HepG2 (cell line): ENCODE measurements around the gene MTA2. TPM values are rescaled to one million over a fixed set of nuclear protein-coding genes. Genes with fewer than 3 reads are reported as not detected.

Experiments
- AHDC1 ChIP-seq: sonication (generic); formaldehyde crosslinking; IDR thresholded peaks from 2 replicates; pipeline ENCODE4 v1.5.1; 2020; ENCODE audit warnings: mild to moderate bottlenecking, missing genetic modification reagents, borderline replicate concordance
- KLF11 ChIP-seq: IDR thresholded peaks from 2 replicates; pipeline ENCODE4 v1.6.1; 2016; ENCODE audit warnings: missing compliant biosample characterization
- KMT2B ChIP-seq: IDR thresholded peaks from 2 replicates; pipeline ENCODE4 v1.6.1; 2016; ENCODE audit warnings: missing genetic modification reagents, missing compliant biosample characterization
- MATR3 ChIP-seq: sonication (generic); formaldehyde crosslinking; IDR thresholded peaks from 2 replicates; pipeline ENCODE4 v1.4.0; 2020; ENCODE audit warnings: missing genetic modification reagents
- MYPOP ChIP-seq: sonication (generic); formaldehyde crosslinking; IDR thresholded peaks from 2 replicates; pipeline ENCODE4 v1.8.1; 2023; ENCODE audit warnings: mild to moderate bottlenecking, moderate library complexity, missing genetic modification reagents
- ONECUT2 ChIP-seq: sonication (generic); formaldehyde crosslinking; IDR thresholded peaks from 2 replicates; pipeline ENCODE4 v1.4.0; 2020; ENCODE audit warnings: missing genetic modification reagents
- POGZ ChIP-seq: sonication (generic); formaldehyde crosslinking; IDR thresholded peaks from 2 replicates; pipeline ENCODE4 v1.4.0; 2020; ENCODE audit warnings: mild to moderate bottlenecking, missing genetic modification reagents
- SRF ChIP-seq: IDR thresholded peaks from 2 replicates; pipeline ENCODE4 v1.6.1; 2011; ENCODE audit warnings: mild to moderate bottlenecking, low read depth, low read length, moderate library complexity
- ZBTB3 ChIP-seq: sonication (generic); formaldehyde crosslinking; IDR thresholded peaks from 2 replicates; pipeline ENCODE4 v1.4.0; 2020; ENCODE audit warnings: low read depth, mild to moderate bottlenecking, moderate library complexity, missing genetic modification reagents, borderline replicate concordance
- ZNF841 ChIP-seq: sonication (generic); formaldehyde crosslinking; IDR thresholded peaks from 2 replicates; pipeline ENCODE4 v1.8.1; 2023; ENCODE audit warnings: missing genetic modification reagents, borderline replicate concordance
- ZSCAN20 ChIP-seq: sonication (generic); formaldehyde crosslinking; IDR thresholded peaks from 2 replicates; pipeline ENCODE4 v1.4.0; 2020; ENCODE audit warnings: missing genetic modification reagents, mild to moderate bottlenecking, borderline replicate concordance
- polyA plus RNA-seq, 8 experiments: library from polyadenylated mRNA; depleted of rRNA in 3 of 8; stranded (reverse) in 7 of 8; unstranded in 1 of 8; fragments of >200 nt; fragmentation: Illumina TruSeq in 4 of 8; extraction: Trizol in 4 of 8; gene quantifications; 2 replicates each; pipeline versions ENCODE4 v1.2.1 to v1.2.3, GENCODE V29; 2011 to 2016; ENCODE audit warnings: low read depth in 4 of 8, missing spikeins in 1 of 8, mixed read lengths in 1 of 8; ENCODE audit not compliant: insufficient read depth in 1 of 8
- total RNA-seq, 5 experiments: library from RNA; depleted of rRNA; stranded (reverse); fragments of >200 nt; fragmentation: Illumina TruSeq; extraction: Trizol; gene quantifications; 2 replicates each; pipeline ENCODE4 v1.2.3, GENCODE V29; 2016; ENCODE audit warnings: low read depth in 1 of 5
- TF ChIP-seq, protein P1 (sequence below): IDR thresholded peaks from 2 replicates; pipeline ENCODE4 v1.6.1; 2016; ENCODE audit warnings: low read depth, control low read depth
- TF ChIP-seq, protein P2 (sequence below): sonication (generic); formaldehyde crosslinking; IDR thresholded peaks from 2 replicates; pipeline ENCODE4 v1.5.0; 2020; ENCODE audit warnings: mild to moderate bottlenecking, missing genetic modification reagents
- TF ChIP-seq, protein P3 (sequence below): conservative IDR thresholded peaks from 2 replicates; pipeline ENCODE4 v1.6.1; 2018; ENCODE audit warnings: missing genetic modification reagents

MTA2 gene
- total and polyA plus RNA-seq, 2 of the 13 experiments (the other 11 are each of a cell fraction or from before 2014, with no cell fraction given) = 14.0 to 70.0 TPM

DNA sequence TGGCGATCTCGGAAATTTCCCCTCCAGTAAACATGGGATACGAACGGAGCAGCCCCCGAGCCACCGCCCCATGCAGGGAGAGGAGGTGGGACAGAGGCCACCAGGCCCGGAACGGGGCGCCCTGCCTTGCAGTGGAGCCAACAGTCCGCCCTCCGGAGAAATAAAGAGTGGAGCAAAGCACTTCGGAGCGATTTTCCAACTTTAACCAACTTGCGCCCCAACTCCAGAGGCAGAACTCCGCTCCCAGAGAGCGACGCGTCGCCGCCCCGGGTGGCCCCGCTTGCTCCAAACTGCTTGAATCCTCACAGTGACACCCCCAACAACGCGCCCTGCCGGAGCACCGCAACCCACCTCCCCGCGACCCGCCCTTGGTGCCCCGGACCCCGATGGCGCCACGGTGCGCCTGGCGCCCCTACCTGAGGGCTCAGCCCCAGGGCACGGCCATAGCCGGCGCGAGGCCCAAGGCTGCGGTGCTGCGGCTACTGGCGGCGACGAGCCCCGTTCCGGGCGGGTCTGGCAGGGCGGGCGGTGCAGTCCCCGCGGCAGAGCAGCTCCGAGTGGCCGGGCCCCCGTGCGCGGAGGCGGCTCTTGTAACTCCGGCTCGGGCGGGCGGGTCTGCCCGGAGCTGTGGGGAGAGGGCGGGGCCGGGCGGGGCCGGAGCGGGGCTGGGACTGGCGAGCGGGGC lies 55.3 kb downstream of the MTA2 start, which contains the start of gene AHNAK (continued):
- no peak for TF ChIP-seq MYPOP
- TF ChIP-seq, protein P1, sequence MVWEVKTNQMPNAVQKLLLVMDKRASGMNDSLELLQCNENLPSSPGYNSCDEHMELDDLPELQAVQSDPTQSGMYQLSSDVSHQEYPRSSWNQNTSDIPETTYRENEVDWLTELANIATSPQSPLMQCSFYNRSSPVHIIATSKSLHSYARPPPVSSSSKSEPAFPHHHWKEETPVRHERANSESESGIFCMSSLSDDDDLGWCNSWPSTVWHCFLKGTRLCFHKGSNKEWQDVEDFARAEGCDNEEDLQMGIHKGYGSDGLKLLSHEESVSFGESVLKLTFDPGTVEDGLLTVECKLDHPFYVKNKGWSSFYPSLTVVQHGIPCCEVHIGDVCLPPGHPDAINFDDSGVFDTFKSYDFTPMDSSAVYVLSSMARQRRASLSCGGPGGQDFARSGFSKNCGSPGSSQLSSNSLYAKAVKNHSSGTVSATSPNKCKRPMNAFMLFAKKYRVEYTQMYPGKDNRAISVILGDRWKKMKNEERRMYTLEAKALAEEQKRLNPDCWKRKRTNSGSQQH (CRISPR knock-in tag) = peak; percentile 6; the same call in 1 of the 2 replicates
- TF ChIP-seq, protein P2, sequence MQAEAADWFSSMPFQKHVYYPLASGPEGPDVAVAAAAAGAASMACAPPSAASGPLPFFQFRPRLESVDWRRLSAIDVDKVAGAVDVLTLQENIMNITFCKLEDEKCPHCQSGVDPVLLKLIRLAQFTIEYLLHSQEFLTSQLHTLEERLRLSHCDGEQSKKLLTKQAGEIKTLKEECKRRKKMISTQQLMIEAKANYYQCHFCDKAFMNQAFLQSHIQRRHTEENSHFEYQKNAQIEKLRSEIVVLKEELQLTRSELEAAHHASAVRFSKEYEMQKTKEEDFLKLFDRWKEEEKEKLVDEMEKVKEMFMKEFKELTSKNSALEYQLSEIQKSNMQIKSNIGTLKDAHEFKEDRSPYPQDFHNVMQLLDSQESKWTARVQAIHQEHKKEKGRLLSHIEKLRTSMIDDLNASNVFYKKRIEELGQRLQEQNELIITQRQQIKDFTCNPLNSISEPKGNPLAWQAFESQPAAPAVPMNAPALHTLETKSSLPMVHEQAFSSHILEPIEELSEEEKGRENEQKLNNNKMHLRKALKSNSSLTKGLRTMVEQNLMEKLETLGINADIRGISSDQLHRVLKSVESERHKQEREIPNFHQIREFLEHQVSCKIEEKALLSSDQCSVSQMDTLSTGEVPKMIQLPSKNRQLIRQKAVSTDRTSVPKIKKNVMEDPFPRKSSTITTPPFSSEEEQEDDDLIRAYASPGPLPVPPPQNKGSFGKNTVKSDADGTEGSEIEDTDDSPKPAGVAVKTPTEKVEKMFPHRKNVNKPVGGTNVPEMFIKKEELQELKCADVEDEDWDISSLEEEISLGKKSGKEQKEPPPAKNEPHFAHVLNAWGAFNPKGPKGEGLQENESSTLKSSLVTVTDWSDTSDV (CRISPR knock-in tag) = no peak
- peak; percentile 17; the same call in 1 of the 2 replicates for TF ChIP-seq AHDC1
- 0 out of 2 replicates have a peak, but pooled peaks have one; percentile 11 for TF ChIP-seq ZSCAN20
- no peak; the same call in 1 of the 2 replicates for TF ChIP-seq POGZ (CRISPR knock-in tag)
- TF ChIP-seq SRF = no peak
- TF ChIP-seq ZBTB3 (CRISPR knock-in tag) = no peak
- TF ChIP-seq ONECUT2 (CRISPR knock-in tag) = no peak
- TF ChIP-seq MATR3 (CRISPR knock-in tag) = no peak
- TF ChIP-seq ZNF841 = no peak; the same call in 1 of the 2 replicates
- TF ChIP-seq KMT2B (CRISPR knock-in tag) = no peak
- TF ChIP-seq KLF11 (CRISPR knock-in tag) = no peak
- TF ChIP-seq, protein P3, sequence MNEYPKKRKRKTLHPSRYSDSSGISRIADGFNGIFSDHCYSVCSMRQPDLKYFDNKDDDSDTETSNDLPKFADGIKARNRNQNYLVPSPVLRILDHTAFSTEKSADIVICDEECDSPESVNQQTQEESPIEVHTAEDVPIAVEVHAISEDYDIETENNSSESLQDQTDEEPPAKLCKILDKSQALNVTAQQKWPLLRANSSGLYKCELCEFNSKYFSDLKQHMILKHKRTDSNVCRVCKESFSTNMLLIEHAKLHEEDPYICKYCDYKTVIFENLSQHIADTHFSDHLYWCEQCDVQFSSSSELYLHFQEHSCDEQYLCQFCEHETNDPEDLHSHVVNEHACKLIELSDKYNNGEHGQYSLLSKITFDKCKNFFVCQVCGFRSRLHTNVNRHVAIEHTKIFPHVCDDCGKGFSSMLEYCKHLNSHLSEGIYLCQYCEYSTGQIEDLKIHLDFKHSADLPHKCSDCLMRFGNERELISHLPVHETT (CRISPR knock-in tag) = no peak
